ENCODE data around the gene CCT3.

CCT3 gene

DNA sequence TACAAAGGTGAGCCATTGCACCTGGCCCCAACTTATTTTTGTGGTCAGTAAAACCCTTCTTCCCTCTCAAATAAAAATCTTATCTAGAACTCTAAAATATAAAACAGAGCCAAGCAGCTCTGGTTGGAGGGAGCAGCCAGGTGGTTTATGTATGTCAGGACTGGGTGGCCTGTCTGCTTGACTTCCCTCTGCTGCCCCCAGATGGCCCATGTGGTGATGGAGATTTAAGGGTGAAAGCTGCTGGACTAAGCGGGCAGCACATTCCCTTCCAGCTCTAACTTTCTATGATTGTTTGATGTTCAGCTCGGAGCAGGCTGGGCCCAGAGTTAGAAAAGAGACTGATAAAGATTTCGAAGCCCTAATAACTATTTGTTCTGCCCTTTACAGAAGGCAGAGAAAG, 78.3 kb downstream of the CCT3 start:
- in situ Hi-C loops (cut with HindIII; ENCODE audit: low sequenced_read_pairs), result no loop called here
- no peak overlapping the region for H3K4me3 ChIP-seq (ENCODE audit: low read depth, low read length)
- TF ChIP-seq, protein P1, sequence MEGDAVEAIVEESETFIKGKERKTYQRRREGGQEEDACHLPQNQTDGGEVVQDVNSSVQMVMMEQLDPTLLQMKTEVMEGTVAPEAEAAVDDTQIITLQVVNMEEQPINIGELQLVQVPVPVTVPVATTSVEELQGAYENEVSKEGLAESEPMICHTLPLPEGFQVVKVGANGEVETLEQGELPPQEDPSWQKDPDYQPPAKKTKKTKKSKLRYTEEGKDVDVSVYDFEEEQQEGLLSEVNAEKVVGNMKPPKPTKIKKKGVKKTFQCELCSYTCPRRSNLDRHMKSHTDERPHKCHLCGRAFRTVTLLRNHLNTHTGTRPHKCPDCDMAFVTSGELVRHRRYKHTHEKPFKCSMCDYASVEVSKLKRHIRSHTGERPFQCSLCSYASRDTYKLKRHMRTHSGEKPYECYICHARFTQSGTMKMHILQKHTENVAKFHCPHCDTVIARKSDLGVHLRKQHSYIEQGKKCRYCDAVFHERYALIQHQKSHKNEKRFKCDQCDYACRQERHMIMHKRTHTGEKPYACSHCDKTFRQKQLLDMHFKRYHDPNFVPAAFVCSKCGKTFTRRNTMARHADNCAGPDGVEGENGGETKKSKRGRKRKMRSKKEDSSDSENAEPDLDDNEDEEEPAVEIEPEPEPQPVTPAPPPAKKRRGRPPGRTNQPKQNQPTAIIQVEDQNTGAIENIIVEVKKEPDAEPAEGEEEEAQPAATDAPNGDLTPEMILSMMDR (IDR thresholded peaks at IDR 0.05; ENCODE audit: low read depth, low read length), result no peak
- DNase-seq (ENCODE audit: low read depth, low spot score), result no peak

Data from astrocyte of the spinal cord (primary cell).